ENCODE data around the gene HLA-DQA1. TPM values are rescaled to one million over a fixed set of nuclear protein-coding genes. Genes with fewer than 3 reads are reported as not detected.

Gene HLA-DQA1
- total RNA-seq, 1 experiment from 2014 or later = 0.86 TPM

GRCh38 chr6:32641122-32641521 is 3.9 kb downstream of the HLA-DQA1 start:
- Histone ChIP-seq H3K9me3 (ENCODE audit: control insufficient read depth in 1 of 2, insufficient read depth in 1 of 2, low read depth in 1 of 2, low read length in 2 of 2) (no peaks in the 10 kb centered on the region), H4K20me1 (ENCODE audit: insufficient read depth) (no peaks in the 10 kb centered on the region), H3K4me1 (ENCODE audit: control insufficient read depth in 1 of 2, insufficient read depth in 2 of 2, low read length in 2 of 2) (no peaks in the 10 kb centered on the region), H2AFZ (ENCODE audit: low read depth, low read length, poor library complexity, severe bottlenecking) (no peak overlapping the region), H3K27me3 (ENCODE audit: insufficient read depth, low read length) (no peaks in the 10 kb centered on the region), H3K9me2 (ENCODE audit: insufficient read depth) (no peaks in the 10 kb centered on the region), H3K79me2 (ENCODE audit: insufficient read depth, low read length) (no peaks in the 10 kb centered on the region), H3K9ac (ENCODE audit: low read length) (no peak overlapping the region), H3K4me2 (ENCODE audit: low read length) (no peak overlapping the region), H3K4me3 (replicated peaks in 1 of 2; ENCODE audit: low read depth in 1 of 2, low read length in 2 of 2) (no peak overlapping the region), H3K36me3 (ENCODE audit: control insufficient read depth in 1 of 2, insufficient read depth in 2 of 2, low read length in 2 of 2) (no peaks in the 10 kb centered on the region), H3K27ac (ENCODE audit: low read depth, low read length) (no peak overlapping the region)
- DNase-seq (ENCODE audit: low read depth, low spot score) (no peak), ATAC-seq (no peak)
- RAD21 ChIA-PET (ENCODE audit: low non-redundant PET in 1 of 2, low total read pairs in 2 of 2, uncharacterized antibody in 2 of 2, unreplicated experiment in 2 of 2) = no interaction called here
- no TSS peak for BruUV-seq (replicated peaks)
- intact Hi-C loops (cut with micrococcal nuclease) = no loop called here
- TF ChIP-seq ZBTB33 (IDR thresholded peaks at IDR 0.05; ENCODE audit: extremely low read depth, insufficient replicate concordance, low read length) (no peak), EGR1 (IDR thresholded peaks at IDR 0.05; ENCODE audit: low read depth) (no peak), ZFX (IDR thresholded peaks at IDR 0.05) (no peak), MAX (IDR thresholded peaks at IDR 0.05) (no peak), RAD21 (IDR thresholded peaks at IDR 0.05; ENCODE audit: low read depth) (no peak), POLR2A (IDR thresholded peaks at IDR 0.05; ENCODE audit: borderline replicate concordance, extremely low read depth, insufficient read depth, insufficient read length) (no peak), TCF7L2 (IDR thresholded peaks at IDR 0.05; ENCODE audit: borderline replicate concordance, extremely low read depth, insufficient read depth, insufficient read length) (no peak), EZH2phosphoT487 (IDR thresholded peaks at IDR 0.05; ENCODE audit: borderline replicate concordance) (no peak), REST (IDR thresholded peaks at IDR 0.05; ENCODE audit: low read depth) (no peak), SP1 (IDR thresholded peaks at IDR 0.05; ENCODE audit: low read depth) (no peak), POLR2AphosphoS5 (IDR thresholded peaks at IDR 0.05; ENCODE audit: low read depth, low read length) (no peak), ZNF274 (IDR thresholded peaks at IDR 0.05; ENCODE audit: low read depth, low read length) (no peak), ATF3 (IDR thresholded peaks at IDR 0.05) (no peak), FOSL1 (IDR thresholded peaks at IDR 0.05; ENCODE audit: low read depth) (no peak), CTCF (IDR thresholded peaks at IDR 0.05 in 2 of 3, conservative IDR thresholded peaks at IDR 0.05 in 1 of 3; ENCODE audit: borderline replicate concordance in 1 of 3, insufficient read depth in 1 of 3, low read depth in 2 of 3, low read length in 2 of 3) (no peak), CEBPB (IDR thresholded peaks at IDR 0.05; ENCODE audit: low read depth) (no peak), SRF (IDR thresholded peaks at IDR 0.05; ENCODE audit: low read depth) (no peak), YY1 (IDR thresholded peaks at IDR 0.05; ENCODE audit: extremely low read depth, insufficient replicate concordance, low read depth, low read length) (no peak), SIN3A (IDR thresholded peaks at IDR 0.05; ENCODE audit: low read depth) (no peak), CBX3 (IDR thresholded peaks at IDR 0.05; ENCODE audit: low read depth) (no peak)
- CTCF ChIA-PET = no interaction called here
- POLR2A ChIA-PET = no interaction called here
